GM19238 (cell line): ENCODE measurements around the gene VANGL2.
"Not testable (repeated sequence)": the region's sequence is repeated elsewhere in the genome, so short reads cannot be mapped to it uniquely, and the experiment has no call there.

Experiments
- DNase-seq: peaks from one replicate; pipeline ENCODE4 v3.0.0; 2011; ENCODE audit warnings: low spot score; ENCODE audit not compliant: insufficient read length

VANGL2 gene

GRCh38 chr1:160370561-160371345, 29.6 kb upstream of the VANGL2 start:
- no peak for DNase-seq

GRCh38 chr1:160371346-160371631, 29.1 kb upstream of the VANGL2 start:
- DNase-seq, result no peak

GRCh38 chr1:160371756-160372155, 28.6 kb upstream of the VANGL2 start:
- DNase-seq, result no peak

GRCh38 chr1:160373696-160374095, 26.7 kb upstream of the VANGL2 start:
- DNase-seq, result no peak

- DNase-seq, result no peak
These were observed 25.9 kb upstream of the VANGL2 start for GRCh38 chr1:160374306-160375110.

- DNase-seq, result no peak
These were observed 24.4 kb upstream of the VANGL2 start for GRCh38 chr1:160375788-160376524.

- peak; percentile 54 for DNase-seq
These were observed 23.7 kb upstream of the VANGL2 start for GRCh38 chr1:160376525-160377131.

- no peak for DNase-seq
These were observed 22.7 kb upstream of the VANGL2 start for GRCh38 chr1:160377585-160378206.

GRCh38 chr1:160384812-160385211, 15.6 kb upstream of the VANGL2 start:
- DNase-seq, result not testable (repeated sequence)

- DNase-seq, result not testable (repeated sequence)
These were observed 12.0 kb upstream of the VANGL2 start for GRCh38 chr1:160388406-160388805.

- DNase-seq, result no peak
These were observed 5.7 kb upstream of the VANGL2 start for GRCh38 chr1:160394673-160395072.

GRCh38 chr1:160397651-160398050, 2.7 kb upstream of the VANGL2 start:
- DNase-seq, result no peak

GRCh38 chr1:160398823-160399222, 1.5 kb upstream of the VANGL2 start:
- DNase-seq, result no peak

- DNase-seq, result no peak
These were observed 681 bp upstream of the VANGL2 start for GRCh38 chr1:160399544-160400222.

GRCh38 chr1:160400646-160401486, 502 bp downstream of the VANGL2 start:
- DNase-seq, result no peak

GRCh38 chr1:160401487-160401805, 1.1 kb downstream of the VANGL2 start:
- no peak for DNase-seq

- no peak for DNase-seq
These were observed 1.8 kb downstream of the VANGL2 start for GRCh38 chr1:160402001-160402795.

- no peak for DNase-seq
These were observed 2.9 kb downstream of the VANGL2 start for GRCh38 chr1:160403244-160403643.

GRCh38 chr1:160404094-160404493, 3.7 kb downstream of the VANGL2 start:
- no peak for DNase-seq
